GM21737 (cell line): ENCODE measurements around the gene ZNF558.

ENCODE experiments used
- ATAC-seq: cut with Tn5 transposase; IDR thresholded peaks from one replicate; pipeline ENCODE4 v1.9.1; 2021; ENCODE audit warnings: mild to moderate bottlenecking, moderate library complexity; ENCODE audit not compliant: unreplicated experiment

The ZNF558 gene

DNA sequence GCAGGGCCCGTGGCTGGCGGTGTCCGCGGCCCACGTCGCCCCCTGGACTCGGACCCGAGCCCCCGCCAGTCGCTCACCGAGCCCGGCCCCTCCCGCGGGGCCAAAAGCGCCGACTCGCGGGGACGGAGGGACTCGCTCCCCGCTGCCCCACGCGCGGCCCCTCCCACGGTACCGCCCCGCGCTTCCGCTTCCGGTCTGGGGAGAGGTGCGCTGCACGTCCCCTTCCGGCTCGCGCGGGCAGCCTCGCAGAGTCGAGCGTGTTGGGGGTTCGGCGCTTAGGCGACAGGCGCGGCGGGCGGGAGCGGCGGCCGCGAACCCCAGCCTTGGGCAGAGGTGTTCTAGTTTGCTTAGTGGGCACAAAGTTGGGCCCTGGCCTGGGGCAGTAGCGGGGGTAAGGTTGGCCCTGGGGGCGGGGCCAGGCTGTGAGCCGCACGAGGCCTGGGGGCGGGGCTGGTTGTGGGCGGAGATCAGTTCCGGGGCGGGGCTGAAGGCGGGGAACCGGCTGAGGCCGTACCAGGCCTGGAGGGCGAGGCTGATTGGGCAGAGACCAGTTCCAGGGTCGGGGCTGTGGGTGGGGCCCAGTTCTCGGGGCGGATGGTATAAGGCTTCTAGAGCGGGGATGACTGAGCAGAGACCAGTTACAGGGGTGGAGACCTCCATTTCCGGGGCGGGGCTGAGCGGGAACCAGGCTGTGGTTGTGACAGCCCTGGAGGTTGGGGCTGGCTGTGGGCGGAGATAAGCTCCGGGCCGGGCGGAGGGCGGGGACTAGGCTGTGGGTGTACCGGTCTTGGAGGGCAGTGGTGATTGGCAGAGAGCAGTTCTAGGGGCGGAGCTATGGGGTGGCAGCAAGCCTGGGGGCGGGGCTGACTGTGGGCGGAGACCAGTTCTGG is at the start of gene ZNF558, which contains the start of gene MBD3L1:
Gene ZNF558 (minus strand): TSS at position 173 of the 890 bp plus-strand sequence. CDS start 9,645 bp downstream, outside the sequence.
Gene MBD3L1 (plus strand): TSS at position 246 of the 890 bp plus-strand sequence. CDS start 10,302 bp downstream, outside the sequence.
- peak; percentile 79 for ATAC-seq

DNA sequence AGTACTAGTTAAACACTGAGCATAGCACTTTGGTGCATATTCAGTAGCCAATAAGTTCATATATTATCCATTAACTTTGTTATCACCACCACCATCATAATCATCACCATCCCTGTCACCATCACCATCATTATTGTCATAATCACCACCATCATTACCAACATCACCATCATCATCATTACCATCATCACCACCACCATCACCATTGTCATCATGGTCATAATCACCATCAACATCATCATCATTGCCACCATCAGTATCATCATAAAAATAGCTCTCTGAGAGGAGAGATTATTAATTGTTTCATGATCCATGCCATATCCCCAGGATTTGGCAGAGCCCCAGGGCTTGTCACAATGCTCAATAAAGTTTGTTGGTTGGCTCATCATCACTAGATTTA is 49.4 kb upstream of the ZNF558 start:
- ATAC-seq: no peak

DNA sequence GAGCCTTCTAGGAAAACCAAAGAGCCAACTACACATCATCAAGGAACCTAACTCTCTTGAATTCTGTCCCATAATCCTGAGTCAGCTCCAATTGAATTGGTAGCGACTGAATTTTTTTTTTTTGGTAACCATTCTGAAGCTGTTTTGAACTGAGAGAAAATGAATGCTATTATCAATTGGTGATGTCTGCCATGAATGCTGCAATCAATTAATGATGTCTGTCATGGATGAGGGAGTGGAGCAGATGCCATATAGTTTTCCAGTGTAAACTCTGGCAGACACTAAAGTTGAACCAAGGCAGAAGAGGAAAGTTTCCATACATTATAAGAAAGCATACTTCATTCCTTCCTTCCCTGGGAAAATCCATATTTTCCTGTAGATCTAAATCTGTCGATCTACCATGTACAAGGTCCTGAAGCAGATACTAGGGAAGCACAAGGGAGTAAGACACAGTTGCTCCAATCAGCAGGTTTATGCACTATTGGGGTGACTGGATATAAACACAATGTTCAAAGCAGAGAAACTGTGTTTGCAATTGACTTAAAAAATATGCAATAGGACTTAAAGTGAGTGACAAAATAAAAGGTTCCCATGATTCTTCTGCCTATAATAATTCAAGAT is 48.9 kb upstream of the ZNF558 start:
- ATAC-seq: no peak

- no peak for ATAC-seq
These were observed 46.0 kb upstream of the ZNF558 start for GRCh38 chr19:8877854-8878705.

DNA sequence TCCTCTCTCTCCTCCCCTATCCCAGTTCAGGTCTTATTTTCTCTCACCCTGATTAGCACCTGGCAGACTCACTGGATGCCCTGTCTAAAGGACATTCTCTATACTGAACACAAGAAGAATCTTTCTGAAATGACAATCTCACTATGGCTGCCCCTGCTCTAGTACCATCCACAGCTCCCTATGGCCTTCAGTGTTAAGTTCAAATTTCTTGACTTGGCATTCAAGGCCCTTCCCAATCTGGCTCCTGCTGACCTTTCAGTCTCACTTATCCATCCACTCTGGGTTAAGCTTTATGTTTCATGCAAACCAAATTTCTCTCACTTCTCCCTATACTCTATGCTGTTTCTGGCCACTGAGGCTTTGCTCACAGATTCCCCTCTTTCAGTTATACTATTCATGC is 34.2 kb upstream of the ZNF558 start:
- ATAC-seq: no peak

DNA sequence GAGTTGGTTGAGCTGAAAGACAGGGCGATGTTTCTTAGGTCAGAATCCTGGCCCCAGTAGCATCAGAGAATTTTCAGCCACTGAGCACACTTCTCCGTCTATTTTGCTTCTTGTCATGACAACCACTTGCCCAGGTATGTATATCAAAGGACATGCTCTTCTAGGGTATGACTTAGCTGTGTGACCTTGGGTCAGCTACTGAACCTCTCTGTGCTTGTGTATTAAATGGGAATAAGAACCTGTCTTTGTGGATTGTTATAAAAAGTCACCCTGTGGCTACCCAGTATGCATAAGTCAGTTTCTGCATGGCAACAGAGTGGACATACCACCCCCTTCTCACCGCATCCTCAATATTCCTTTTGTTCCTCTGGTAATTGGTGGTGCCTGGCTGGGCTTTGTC is 26.2 kb upstream of the ZNF558 start:
- no peak for ATAC-seq

GRCh38 chr19:8850488-8850887 is 18.4 kb upstream of the ZNF558 start:
- ATAC-seq: no peak

DNA sequence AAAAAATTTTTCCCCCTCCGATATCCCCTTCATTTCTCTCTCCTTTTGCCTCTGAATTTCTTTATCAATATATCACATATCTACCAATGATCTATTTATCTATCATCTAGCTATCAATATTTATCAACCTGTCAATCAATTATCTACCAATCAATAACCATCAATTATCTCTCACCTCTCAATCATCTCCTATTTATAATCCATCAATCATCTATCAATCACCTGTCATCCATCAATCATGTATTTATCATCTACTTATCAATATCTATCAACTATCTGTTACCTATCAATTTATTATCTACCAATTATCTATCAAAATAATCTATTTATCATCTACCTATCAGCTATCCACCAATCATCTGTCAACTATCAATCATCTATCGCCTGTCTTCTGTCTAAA is 17.1 kb upstream of the ZNF558 start:
- ATAC-seq: no peak

- ATAC-seq: no peak
These were observed 14.7 kb upstream of the ZNF558 start for GRCh38 chr19:8846819-8847218.

GRCh38 chr19:8840708-8841107 is 8.6 kb upstream of the ZNF558 start:
- ATAC-seq: no peak

- no peak for ATAC-seq
These were observed 3.8 kb upstream of the ZNF558 start for GRCh38 chr19:8835877-8836276.

GRCh38 chr19:8835446-8835845 is 3.3 kb upstream of the ZNF558 start:
- ATAC-seq: no peak

- ATAC-seq: peak; percentile 25
These were observed 322 bp downstream of the ZNF558 start for GRCh38 chr19:8831832-8832131.

DNA sequence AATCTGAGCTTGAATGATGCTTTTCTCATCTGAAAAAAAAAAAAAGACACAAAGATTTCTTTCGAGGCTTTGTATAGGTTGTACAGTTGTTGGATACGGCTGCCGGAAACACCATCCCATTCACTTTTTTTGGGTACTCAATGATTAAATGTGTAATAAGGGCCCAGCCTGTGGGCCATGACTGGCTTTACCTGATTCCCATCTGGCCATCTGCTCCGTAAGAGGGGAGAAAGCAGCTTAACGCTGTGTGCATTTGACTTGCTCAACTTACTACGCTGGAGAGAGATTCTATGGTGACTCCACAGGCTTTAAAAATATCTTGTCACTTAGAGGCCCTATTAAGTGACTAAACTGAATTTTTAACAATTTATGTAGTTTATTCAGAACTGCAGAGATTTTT is 731 bp downstream of the ZNF558 start:
- no peak for ATAC-seq

DNA sequence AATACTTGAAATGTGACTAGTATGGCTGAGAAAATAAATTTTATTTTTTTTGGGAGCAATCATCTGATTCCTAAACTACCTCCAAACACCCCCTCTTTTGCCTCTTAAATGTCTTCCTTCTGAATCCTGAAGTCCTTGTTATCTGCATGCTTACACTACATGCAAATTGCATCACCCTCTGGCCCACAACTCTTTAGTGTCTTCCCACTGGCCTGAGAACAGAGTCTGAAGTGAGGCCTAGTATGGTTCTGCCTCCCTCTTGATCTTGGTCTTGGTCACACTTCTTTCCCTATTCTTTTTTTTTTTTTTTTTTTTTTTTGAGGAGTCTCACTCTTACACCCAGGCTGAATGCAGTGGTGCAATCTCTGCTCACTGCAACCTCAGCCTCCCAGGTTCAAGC is 4.8 kb downstream of the ZNF558 start:
- ATAC-seq: no peak

DNA sequence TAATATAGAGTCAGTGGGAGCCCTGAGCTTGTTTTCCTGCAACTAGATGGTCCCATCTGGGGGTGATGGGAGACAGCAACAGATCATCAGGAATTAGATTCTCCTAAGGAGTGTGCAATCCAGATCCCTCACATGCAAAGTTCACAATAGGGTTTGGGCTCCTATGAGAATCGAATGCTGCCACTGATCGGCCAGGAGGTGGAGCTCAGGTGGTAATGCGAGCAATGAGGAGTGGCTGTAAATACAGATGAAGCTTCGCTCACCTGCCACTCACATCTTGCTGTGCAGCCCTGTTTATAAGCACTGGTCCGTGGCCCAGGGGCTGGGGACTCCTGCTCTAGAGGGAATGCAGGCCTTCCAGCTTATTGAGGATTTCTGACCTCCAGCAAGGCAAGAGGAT is 5.7 kb downstream of the ZNF558 start:
- no peak for ATAC-seq

GRCh38 chr19:8821748-8822241 is 10.3 kb downstream of the ZNF558 start:
- ATAC-seq: no peak

DNA sequence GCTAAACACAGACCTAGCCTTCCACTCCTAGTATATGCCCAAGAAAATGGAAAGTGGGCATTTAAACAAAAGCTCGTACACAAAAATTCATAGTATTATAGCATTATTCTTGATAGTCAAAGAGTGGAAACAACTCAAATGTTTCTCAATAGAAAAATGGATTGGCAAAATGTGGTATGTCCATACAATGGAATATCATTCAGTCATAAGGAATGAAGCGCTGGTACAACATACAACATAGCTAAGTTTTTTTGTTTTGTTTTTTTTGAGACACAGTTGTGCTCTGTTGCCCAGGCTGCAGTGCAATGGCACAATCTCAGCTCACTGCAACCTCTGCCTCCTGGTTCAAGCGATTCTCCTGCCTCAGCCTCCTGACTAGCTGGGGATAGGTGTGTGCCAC is 11.9 kb downstream of the ZNF558 start:
- ATAC-seq: no peak

GRCh38 chr19:8815780-8816179 is 16.3 kb downstream of the ZNF558 start:
- ATAC-seq: no peak

DNA sequence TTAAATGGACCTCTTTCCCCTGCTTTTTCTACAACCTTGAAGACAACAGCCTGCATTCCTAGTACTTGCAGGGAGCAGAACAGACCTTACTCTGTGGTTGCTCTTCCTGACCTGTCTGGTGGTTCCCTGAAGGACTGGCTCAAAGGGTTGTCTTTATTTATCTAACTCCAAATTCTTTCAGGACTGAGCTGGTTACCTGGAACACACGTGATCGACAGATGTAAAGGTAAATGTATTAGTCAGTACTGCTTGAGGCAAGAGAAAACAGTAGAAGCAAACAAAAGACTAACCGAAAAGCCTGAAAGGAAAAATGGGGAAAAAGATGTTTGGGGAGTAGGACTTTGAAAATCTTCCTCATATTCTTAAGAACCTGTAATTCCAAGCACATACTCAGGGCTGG is 17.9 kb downstream of the ZNF558 start:
- no peak for ATAC-seq
